NCI-H446 treated with DMSO at 0.1 percent for 48 hours (cell line): ENCODE measurements around the gene MAST3.
A peak's percentile ranks its signal among the peaks of the same experiment; 100 is the strongest.

Experiments
- DNase-seq: peaks from one replicate; lab custom pipeline; 2025; lab: John Stamatoyannopoulos, UW

MAST3 gene

DNA sequence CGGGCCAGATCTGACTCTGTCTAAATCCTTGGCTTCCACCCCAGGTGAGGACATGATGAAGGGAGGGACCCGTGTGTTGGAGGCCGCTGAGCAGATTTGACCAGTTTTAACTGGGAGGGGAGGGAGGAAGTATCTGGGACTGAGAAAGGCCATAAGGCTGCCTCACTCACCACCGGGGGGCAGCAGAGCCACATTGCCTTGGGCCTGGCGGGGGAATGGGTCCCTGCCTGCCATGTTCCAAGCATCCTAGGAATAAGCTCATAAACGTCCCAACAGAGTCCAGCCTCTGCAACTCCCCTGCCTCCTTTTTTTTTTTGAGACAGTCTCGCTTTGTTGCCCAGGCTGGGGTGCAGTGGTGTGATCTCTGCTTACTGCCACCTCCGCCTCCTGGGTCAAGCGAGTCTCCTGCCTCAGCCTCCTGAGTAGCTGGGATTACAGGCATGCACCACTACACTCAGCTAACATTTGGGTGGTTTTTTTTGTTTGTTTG, 15.5 kb downstream of the MAST3 start:
- DNase-seq: peak; percentile 51

GRCh38 chr19:18113827-18114226, 16.2 kb downstream of the MAST3 start:
- no peak for DNase-seq

- no peak for DNase-seq
Measured at GRCh38 chr19:18114483-18114882, 16.9 kb downstream of the MAST3 start.

DNA sequence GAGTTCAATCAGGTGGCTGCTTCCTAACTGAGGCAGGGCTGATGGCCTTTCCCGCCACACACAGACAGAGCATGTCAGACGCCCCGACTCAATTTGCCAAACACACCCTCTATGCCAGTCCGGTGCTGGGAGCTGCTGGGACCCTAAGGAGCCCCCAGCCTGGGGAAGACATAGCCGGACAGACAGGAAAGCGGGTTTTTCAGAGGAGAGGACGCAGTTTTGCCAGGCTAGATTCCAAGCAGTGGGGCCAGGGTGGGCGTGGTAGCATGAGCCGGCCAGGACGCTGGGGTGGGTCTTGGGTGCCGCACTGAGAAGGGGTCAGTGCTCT, 19.8 kb downstream of the MAST3 start:
- DNase-seq: no peak

DNA sequence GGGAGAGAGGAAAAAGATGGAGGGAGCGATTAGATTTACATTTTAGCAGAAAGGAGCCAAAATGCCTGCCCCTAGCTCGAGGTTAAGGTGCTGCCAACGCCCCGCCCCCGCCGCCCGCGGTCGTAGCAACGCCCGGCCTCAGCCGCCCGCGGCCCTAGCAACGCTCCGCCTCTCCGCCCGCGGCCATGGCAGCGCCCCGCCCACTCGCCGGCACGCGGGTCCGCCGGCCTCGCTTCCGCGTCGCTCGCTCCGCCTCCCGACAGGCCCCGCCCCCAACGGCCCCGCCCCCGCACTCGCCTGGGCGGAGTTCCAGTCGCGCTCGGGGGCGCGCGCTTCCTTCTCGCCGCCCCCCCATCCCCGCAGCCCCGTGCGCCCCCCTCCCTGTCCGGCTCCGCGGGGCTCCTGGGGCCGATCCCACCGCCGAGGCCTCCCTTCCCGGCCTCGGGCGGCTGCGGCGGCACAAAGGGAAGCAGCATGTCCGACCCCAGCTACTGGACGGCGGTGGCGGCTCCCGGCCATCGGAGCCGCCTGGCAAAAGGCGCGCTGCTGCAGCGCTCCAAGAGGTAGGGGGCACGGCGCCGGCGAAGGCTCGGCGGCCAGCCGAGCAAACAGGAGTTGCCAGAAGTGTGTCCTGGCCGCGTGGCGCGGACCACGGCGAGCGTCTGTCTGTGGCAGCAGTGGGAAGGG, 20.3 kb downstream of the MAST3 start:
- peak; percentile 78 for DNase-seq

DNA sequence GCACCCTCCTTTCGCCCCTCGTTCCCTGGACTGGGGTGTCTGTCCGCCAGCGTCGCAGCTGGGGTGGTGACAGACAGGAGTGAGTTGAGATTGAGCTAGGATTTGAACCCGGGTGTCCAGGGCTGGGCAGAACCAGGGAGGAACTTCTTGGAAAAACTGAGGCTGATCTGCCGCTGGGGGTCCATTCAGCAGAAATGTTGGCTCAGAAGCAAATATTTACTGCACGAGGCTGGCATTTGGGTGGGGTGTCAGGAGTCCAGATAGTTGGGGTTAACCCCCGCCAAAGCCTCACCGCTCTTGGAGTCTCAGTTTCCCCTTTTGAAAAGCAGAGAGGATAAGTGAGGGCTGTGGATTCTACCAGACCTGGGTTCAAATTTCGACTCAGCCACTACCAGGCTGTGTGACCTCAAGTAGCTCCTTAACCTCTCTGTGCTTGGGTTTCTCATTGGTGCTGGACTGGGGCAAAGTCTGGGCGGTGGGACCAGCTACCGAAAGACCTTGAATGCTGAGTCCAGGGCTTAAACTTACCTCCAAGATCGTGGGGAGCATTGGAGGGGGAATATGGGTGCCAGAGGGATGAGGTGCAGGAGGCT, 20.9 kb downstream of the MAST3 start:
- DNase-seq: no peak

- DNase-seq: peak; percentile 64
Measured at GRCh38 chr19:18119013-18119716, 21.6 kb downstream of the MAST3 start.

DNA sequence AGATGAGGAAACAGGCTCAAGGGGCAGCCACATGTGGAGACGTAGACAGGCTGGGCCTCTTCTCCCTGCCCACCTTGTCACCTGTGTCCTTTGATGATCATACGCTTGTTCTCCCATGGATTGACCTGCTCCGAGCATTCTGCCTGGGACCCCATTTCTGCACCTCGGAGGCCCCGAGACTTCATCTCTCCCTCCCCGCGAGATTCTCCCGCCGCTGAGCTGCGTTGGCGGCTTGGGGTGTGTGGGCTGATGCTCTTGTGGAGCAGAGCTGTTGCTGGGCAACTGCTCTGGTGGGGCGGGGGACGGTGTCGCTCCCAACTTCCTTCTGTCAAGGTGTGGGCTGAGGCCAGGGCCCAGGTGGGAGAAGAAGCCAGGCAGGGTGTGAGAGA, 22.1 kb downstream of the MAST3 start:
- no peak for DNase-seq

GRCh38 chr19:18120127-18120526, 22.5 kb downstream of the MAST3 start:
- DNase-seq: no peak

GRCh38 chr19:18121166-18121565, 23.6 kb downstream of the MAST3 start:
- no peak for DNase-seq

- DNase-seq: no peak
Measured at GRCh38 chr19:18122424-18122823, 24.8 kb downstream of the MAST3 start.

- DNase-seq: no peak
Measured at GRCh38 chr19:18122860-18123795, 25.6 kb downstream of the MAST3 start.

GRCh38 chr19:18123819-18124218, 26.2 kb downstream of the MAST3 start:
- no peak for DNase-seq

- no peak for DNase-seq
Measured at GRCh38 chr19:18126097-18126496, 28.5 kb downstream of the MAST3 start.

GRCh38 chr19:18128044-18128443, 30.5 kb downstream of the MAST3 start:
- no peak for DNase-seq

DNA sequence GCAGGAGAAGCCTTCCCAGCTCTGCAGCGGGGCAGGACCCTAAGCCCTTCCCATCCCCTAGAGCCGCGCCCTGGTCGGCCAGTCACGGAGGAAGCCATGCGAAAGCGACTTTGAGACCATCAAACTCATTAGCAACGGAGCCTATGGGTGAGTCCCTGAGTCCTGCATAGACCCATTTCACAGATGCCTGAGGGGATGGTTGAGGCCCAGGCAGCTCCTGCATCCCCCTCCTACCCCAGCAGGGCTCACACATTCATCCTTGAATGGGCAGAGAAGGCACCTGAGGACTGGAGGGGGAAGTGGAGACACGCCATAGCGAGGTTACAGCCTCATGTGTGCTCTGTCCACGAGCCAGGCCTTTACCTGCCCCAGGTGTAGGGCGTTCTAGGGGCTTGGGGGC, 31.2 kb downstream of the MAST3 start:
- DNase-seq: no peak

DNA sequence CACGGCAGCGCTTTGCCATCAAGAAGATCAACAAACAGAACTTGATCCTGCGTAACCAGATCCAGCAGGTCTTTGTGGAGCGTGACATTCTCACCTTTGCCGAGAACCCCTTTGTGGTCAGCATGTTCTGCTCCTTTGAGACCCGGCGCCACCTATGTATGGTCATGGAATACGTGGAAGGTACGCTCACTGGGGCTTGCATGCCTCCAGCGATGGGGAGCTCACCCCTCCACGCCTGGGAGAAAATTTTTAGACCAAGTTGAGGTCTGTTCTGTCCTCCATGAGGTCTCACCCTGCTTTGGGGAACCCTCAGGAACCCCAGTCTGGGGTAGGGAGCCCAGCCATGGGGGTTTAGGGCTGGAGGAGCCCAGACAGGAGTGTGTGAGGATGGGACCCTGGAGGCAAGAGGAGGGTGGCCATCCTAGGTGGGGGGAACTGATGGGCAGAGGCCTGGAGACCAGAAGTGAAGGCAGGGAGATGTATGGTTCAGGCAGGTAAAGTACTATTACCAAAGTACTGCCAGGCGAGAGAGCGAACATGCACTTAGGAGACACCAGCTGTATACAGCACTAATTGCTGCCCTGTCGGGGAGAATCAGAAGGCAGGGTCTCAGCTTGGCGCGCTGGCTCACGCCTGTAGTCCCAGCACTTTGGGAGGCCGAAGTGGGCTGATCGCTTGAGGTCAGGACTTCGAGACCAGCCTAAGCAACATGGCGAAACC, 33.1 kb downstream of the MAST3 start:
- DNase-seq: no peak

- DNase-seq: no peak
Measured at GRCh38 chr19:18131841-18132596, 34.4 kb downstream of the MAST3 start.

DNA sequence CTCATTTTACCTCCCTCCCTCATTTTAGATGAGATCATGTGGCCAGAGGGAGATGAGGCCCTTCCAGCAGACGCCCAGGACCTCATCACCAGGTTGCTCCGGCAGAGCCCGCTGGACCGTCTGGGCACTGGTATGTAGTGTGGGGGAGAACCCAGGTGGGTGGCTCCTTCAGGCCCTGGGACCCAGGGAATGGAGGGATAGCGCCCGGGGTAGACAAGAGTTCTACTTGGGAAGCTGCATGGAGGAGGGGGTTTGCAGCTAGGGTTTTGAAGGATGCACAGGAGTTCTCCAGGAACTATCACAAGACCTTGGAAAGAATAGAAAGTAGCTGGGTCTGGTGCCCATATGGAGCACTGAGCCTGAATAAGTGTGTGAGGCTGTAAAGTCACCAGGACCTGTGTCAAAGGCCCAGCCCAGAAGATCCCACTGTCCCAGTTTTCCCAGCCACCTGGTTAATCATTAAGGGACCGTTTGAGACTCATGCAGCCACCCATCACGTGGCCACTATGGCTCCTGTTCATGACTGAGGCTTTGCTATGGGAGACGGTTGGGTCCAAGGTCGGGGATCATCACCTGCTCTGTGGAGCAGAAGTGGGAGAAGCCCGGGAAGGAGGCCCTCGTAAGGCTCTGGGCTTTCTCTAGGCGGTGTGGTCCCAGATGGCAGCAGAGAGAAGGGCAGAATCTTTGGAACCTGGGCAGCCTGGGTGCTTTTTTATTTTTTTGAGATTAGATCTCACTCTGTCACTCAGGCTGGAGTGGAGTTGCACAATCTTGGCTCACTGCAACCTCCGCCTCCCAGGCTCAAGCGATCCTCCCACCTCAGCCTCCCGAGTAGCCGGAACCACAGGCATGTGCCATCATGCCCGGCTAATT, 38.4 kb downstream of the MAST3 start:
- DNase-seq: no peak

- DNase-seq: no peak
Measured at GRCh38 chr19:18137242-18137641, 39.7 kb downstream of the MAST3 start.
